ENCODE results near the gene OR10H1.
"Not testable (repeated sequence)": the region's sequence is repeated elsewhere in the genome, so short reads cannot be mapped to it uniquely, and the experiment has no call there.

- not testable (repeated sequence) for TF ChIP-seq CTCF, POLR2A (IDR thresholded peaks at IDR 0.05)
Observed at GRCh38 chr19:15774159-15774558, 41.3 kb downstream of the OR10H1 start.
